HG02885 (cell line): ENCODE measurements around the gene FKBP5.
A peak's percentile ranks its signal among the peaks of the same experiment; 100 is the strongest.
"Not testable (repeated sequence)": the region's sequence is repeated elsewhere in the genome, so short reads cannot be mapped to it uniquely, and the experiment has no call there.

Experiments used
- ATAC-seq: cut with Tn5 transposase; IDR thresholded peaks from one replicate; pipeline ENCODE4 v1.9.1; 2021; ENCODE audit warnings: mild to moderate bottlenecking; ENCODE audit not compliant: unreplicated experiment, poor library complexity

FKBP5 gene

DNA sequence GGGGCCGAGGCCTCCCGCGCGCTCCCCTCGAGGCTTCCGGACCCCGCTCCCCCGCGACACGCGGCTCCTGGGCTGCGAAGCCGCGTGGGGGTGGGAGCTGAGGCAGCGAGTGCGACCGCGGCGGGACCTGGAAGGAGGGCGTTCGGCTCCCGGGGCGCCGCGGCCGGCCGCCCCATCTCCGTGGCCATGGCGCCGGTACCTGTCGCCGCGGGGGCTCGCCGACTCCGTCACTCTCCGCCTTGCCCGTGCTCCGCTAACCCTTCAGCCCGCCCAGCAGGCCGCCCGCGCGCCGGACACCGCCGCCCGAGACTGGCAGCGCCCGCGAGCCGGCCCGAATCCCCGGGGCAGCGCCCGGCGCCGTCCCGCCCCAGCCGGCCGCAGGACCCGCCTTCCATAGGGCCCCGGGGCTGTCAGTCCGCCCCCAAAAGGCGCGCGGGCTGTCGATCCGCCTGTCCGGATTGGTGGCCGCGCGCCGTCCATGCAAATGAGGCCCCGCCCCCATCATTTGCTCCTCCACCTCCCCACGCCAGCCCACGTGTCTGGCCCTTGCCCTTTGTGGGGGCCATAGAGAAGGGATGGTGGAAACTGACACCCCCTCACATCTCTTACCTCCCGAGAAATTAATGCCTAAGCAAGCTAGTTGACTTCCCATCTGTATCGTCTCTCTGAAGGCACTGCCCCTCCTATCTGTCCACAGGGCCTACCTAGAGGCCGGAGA is at the start of gene FKBP5:
Gene FKBP5, minus strand, starts transcription at position 311 of the 718 bp plus-strand sequence. CDS start 46,091 bp downstream, outside the sequence.
- ATAC-seq = peak; percentile 89

DNA sequence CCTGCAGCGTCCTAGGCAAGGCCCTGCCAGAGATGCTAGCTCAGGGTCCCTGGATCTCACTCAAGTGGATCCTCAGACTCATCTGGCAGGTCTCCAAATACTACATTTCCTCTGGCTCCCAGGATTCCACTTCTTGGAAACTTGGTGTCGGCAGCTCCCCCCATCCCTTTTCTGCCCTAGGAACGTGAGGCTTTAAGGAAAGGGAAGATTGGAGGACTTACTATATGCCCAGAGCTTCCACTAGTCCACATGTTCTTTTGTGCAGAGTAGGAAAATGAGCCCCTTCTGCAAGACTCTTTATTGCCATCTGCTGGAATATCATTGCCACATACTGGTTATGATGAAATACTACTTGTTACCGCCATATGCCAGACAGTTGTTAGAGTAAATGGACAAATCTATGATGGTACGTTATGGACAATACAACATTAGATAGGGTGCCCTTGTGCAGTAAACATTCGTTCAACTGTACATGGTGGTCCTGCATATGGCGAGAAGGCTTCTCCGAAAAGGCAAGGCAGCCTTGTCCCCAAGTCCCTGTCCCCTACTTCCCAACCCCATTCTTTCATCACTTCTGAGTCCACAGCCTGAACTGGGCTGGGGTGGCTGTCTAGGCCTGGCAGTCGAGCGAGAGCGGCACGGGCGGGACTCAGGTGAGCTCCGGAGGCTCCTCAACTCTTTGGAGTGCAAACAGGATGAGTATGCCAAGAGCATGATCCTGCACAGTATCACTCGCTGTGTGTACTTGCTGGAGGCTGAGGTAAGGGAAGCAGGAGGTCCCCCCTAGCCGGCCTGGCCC is 48.9 kb upstream of the FKBP5 start:
- no peak for ATAC-seq

DNA sequence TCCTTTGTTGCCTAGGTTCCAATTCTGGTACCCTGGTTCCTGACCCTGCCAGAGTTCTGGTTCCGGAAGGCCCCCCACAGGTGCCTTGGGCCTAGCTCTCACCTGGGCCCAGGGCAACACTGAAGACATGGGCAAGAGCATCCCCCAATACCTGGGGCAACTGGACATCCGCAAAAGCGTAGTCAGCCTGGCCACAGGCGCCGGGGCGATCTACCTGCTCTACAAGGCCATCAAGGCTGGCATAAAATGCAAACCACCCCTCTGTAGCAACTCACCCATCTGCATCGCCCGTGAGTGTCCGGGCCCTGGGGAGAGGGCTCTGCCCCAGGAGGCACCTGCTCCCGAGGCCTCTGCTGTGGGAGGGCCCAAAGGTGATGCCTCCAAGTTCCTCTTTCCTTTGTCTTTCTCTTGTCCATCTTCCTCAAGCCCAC is 48.3 kb upstream of the FKBP5 start, which contains the start of gene ARMC12:
Gene ARMC12, plus strand, starts transcription at position 51 of the 431 bp plus-strand sequence. Its CDS starts 77 bp downstream, at position 128.
- no peak for ATAC-seq

DNA sequence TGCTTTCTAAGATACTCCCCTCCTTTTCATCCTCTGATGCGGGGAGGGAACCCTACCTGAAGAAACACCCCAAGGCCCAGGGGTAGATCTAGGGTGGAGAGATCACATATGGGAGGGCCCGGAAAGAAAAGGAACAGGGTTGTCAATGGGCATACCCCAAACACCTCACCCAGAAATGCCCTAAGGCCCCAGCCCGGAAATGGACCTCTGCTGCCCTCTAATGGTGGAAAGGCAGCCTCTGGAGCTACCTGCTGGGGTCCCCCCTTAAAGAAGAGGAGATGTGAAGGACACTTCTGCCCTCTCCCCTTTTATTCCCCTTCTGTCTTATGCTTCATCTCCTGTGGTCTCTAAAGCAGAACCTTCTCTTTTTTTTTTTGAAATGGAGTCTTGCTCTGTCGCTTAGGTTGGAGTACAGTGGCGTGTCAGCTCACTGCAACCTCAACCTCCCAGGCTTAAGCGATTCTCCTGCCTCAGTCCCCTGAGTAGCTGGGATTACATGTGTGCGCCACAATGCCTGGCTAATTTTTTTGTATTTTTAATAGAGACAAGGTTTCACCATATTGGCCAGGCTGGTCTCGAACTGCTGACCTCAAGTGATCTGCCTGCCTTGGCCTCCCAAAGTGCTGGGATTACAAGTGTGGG is 47.7 kb upstream of the FKBP5 start:
- ATAC-seq = no peak

DNA sequence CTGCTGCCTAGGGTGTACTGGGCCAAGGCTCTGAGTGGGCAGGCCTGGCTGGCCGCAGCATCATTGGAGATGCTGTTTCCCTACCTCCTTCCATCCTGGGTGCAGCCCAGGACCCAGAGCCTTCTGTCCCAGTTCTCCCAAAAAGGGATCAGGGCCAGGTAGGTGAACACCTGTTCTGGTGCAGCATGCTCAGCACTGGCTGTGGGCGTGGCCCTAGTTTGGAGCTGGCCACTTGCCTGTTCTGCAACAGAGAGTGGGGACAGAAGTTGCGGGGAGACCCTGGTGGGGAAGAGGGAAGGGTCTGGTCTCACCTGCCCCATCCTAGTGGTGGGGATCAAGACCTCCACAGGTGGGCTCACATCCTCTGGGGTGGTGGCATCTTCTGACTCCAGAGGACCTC is 46.7 kb upstream of the FKBP5 start:
- ATAC-seq = no peak

DNA sequence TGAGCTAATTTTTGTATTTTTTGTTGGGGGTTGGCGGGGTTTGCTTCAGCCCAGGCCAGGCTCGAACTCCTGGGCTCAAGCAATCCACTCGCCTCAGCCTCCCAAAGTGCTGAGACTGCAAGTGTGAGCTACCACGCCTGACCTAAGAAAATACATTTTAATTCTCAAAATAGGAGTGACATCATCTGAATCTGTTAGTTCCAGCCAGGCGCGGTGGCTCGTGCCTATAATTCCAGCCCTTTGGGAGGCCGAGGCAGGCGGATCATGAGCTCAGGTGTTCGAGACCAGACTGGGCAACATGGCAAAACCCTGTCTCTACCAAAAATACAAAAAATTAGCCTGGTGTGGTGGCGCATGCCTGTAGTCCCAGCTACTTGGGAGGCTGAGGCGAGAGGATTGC is 45.6 kb upstream of the FKBP5 start:
- ATAC-seq = not testable (repeated sequence)

DNA sequence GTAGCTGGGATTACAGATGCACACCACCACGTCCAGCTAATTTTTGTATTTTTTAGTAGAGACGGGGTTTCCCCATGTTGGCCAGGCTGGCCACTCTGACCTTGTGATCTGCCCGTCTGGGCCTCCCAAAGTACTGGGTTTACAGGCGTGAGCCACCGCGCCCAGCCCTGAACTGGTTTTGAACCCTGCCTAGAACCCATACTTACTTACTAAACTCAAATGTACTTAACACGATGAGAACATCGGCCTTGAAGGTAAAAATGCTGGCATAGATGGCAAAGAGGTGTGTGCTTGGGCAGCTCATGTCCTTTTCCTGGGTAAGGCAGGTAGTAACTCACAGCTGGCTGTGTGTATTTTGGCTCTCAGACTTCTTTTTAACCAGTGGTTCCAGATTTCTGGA is 44.9 kb upstream of the FKBP5 start:
- ATAC-seq = no peak

DNA sequence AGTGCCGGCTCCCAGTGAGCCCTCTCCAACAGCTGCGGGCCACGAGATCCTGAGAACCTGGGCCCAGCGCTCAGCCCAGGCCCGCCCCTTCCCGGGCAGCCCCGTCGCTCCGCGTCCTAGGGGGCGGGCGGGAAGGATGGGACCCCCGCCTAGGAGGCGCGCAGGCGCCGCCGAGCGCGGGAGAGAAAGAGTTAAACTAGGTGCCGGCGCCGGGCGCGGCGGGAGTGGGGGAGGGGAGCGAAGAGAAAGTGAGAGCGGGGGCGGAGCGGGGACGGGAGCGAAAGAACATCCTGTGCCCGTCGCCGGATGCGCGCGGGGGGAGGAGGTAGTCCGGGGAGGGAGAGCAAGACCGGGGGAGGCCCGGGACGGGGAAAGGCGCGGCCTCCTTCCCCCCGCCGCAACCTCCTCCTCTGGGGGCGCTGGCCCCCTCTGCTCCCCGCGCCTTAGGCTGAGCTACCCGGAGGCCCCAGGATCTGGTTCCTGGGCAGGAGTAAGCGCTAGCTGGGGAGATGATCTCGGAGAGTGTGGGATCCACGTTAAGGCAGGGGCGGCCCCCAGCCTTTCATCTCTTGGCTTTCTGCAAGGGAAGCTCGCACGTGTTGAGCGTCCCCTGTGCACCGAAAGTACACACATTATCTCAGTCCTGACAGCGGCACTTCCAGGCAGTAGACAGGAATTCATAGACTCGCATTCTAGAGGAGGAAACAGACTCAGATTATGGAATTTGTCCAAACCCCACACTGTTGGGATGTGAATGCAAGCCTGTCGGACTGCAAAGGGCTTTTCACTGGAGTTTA is 43.2 kb upstream of the FKBP5 start:
- peak; percentile 51 for ATAC-seq

DNA sequence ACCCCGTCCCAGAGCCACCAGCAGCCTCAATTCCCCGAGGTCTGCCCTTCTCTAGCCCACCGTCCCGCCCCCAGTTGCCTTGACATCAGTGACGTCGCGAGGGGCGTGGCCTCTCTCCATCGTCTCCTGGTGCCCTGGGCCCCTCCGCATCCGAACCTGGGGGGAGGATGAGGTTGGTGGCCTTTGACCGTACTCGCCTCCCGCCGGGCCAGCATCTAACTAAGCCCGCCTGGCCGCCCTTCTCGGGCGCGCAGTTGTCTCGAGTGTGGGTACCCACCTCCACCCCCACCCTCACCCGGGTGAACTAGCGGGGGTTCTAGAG is 42.7 kb upstream of the FKBP5 start:
- peak; percentile 62 for ATAC-seq

DNA sequence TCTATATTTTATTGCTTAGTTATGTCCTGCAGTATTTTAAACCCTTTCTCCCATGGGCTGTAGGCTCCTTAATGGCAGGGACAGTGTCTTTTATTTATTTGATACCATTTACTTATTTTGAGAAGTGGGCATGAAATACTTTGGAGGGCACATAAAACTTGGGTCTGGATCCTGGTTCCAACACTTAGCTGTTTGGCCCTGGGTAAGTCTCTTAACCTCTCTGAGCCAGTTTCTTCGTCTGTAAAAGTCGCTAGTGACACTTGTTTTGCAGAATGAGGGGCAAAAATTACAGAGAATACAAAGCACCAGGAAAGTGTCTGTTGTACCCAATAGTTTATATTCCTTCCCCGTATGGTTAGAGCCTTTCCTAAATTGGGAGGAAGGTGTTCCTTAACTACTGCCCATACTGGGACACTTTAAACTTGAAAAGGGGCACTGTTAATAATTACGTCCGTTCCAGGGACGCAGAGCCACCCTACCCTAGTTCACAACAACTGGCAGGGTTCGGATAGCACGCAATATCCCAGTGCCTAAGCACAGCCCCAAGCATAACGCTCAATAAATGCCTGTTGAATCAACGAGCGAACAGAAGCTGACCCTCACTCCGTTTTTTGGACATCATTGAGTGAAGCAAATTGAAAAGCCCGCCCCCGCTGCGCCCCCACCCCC is 42.2 kb upstream of the FKBP5 start:
- no peak for ATAC-seq

DNA sequence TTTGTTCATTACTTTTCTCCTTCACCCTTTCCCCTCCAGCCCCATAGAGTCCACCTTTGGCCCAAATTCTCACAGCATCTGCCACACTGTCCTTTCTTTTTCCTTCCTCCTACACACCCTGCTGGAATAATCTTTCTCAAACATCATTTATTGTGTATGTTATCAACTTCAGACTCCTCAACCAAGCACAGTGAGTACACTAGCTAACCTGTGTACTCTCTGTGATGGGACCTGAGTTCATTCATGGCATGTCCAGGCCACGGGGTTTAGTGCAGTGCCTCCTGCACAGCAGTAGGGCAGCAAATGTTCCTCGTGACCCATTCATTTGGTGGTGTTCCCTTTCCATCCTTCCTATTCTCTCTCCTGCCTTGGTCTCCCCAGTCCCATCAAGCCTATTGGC is 41.0 kb upstream of the FKBP5 start:
- no peak for ATAC-seq

DNA sequence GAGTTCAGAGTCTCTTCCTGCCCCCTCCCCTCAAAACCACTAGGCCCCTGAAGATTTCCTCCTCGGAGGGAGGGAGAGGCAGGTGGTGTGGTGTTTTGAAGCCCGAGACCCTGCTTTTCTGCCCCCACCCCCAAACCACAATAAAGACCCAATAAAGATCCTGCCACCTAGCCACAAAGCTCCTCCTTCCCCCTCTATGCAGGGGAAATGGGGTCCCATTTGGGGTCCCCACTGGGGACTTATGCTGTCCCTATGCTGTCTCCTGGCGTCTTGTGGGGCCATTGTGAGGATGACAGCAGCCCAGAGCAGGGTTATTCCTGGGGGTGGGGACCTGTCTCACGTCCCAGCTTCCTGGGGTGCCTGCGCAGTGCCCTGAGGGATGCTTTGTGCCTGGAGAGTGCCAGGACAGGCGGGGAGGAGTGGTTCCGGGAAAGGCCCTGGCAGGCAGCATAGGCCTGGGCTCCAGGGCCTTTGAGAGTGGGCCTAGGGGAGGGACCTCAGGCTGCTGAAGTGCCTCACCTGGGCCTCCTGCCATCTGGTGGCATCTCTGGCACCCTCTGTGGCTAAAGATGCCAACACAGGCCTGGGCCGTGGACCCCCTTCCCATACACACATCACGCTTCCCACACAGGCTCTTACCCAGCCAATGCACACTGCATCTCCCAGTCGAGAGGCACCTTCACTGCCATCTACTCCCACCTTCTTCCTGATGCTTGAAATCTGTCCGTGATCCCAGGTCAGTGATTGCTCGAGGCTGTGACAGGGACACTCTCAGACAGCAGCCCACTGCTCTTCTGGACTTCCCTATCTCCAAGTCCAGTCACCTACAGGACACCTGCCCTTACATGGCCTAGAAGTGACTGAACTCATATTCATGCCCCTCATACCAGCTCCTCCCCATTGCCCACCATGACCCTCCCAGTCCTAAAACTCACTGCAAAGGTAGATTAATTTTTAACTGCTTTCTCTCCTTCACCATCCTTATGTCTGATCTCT is 40.3 kb upstream of the FKBP5 start:
- ATAC-seq = no peak

DNA sequence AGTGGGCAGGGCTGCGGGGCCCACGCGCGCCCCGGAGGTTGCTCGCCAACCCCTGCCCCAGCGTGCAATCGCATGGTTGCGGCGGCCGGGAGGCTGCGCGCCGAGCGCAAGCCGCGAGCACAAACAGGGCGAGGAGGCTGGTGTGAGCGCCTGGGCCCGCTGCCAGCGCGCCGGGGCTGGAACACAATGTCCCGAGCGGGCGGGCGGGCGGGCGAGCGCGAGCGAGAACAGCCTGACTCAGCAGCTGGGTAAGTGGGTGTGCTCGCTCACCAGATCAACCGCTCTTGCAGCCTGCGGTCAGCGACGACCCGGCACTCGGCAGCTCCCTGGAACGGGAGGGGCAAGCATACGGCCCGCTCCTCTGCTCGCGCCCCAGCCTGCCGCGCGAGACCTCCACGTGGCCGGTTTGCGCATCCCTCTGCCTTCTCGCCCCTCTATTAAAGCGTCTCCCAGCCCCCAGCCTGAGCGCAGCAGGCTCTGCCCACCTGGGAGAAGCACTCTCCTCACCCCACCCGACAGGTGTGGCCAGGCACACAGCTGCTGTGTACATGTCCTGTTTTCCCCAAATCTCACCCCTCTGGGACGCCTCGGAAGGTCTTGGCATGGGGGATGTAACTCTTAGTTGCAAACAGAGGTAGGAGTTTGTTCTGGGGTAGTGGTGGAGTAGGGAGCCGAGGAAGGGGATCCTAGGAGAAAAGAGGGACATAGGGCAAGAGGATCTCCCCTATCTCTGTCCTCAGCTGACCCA is 39.4 kb upstream of the FKBP5 start:
- peak; percentile 50 for ATAC-seq

DNA sequence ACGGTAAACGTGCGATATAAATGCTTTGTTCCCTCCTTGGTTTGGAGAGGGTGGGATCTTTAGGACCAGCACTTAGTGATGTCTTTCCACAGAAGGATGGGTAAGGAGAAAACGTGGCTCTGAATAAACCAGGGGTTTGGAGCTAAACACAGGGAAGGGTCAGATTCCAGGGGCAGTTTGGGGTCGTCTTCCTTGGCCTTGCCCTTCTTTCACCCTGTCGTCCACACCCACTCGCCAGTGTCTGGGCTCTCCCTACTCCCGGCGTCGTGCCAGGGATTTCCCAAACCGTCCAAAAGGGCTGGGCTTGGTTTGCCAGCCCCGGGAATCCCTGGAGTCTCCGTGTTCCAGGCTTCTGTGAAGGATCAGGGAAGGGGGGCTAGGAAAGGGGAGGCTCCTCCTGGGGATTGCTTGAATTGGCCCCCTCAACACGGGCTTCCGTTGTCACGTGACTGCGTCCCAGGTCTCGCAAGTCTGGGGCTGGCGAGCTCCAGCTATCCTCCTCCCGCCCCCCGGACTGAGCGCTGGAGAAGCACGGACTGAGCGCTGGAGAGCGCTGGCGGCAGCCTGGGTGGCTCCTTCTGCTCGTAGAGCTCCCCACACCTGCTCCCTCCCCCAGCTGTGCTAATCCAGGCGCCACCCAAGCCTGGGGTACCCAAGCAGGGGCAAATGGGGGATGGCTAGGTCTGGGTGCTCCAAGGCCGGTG is 38.7 kb upstream of the FKBP5 start:
- peak; percentile 13 for ATAC-seq

DNA sequence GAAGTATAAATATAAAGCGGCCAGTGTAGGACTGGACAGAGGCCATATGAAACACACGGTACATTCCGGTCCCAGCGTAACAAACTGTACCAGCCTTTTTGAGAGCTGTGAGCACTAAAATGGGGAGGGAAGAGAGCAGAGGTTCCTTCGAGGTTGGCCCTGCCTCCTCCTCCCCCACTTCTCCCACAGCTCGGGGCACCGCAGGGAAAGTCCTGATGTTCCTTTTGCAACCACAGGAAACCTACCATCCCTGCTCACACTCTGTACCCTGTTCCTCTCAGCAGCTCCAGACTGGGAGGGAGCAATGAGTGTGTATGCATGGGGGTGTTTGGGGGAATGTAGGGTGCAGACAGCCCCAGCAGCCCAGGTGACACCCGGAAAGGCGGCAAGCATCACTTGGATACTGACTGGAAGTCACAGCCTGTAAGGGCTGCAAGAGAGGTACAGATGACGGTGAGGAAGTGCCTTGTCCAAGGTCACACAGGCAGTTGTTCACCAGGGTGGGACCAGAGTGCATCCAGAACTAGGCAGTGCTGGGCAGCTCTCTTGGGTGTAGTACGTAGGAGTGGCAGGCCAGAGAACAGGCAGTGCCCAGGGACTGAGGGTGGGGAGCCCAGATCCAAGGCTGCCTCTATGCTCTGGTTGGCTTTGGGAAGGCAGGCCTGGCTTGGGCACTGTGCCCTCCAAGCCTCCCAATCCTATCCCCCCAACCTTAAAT is 37.2 kb upstream of the FKBP5 start:
- ATAC-seq = no peak

DNA sequence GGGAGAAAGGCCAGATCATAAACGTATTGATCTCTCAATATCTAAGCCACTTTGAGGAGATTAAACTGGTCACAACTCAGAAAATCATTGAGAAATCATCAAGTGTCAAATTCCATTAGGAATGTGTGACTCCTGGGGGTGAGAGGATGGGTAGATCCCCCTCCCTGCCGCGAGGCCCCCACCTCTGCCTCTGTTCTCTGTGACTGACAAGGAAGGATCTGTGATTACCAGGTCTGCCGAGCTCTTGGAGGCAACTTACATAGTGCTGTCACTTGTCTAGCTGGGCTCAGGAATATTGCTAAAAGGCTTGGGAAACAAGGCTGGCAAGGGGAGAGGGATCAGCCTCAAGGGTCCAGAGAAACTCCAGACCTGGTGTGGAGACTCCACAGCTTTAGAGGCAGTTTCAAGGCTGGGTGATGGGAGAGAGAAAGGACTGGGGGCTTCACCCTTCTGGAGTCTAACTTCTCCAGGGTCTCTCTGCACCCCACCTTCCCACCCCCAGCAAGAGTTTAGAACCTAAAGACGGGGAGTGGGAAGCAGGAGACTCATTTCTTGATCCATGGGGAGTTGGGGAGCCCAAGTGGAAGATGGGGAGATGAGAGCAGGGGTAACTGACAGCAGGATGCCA is 36.5 kb upstream of the FKBP5 start:
- no peak for ATAC-seq
